AG04450 (cell line): ENCODE results near the gene HMCES. TPM values are rescaled to one million over a fixed set of nuclear protein-coding genes. Genes with fewer than 3 reads are reported as not detected.

Experiments
- CTCF ChIA-PET: fragments of 300-600, 350-600 bp; formaldehyde crosslinking; extraction: SDS; loops from one replicate; lab custom pipeline; 2022; ENCODE audit warnings: antibody characterized with exemption, inconsistent platforms; lab: Charles Lee
- POLR2A ChIA-PET: fragments of 350-600 bp; formaldehyde crosslinking; extraction: SDS; loops from one replicate; lab custom pipeline; 2021; ENCODE audit warnings: antibody characterized with exemption, inconsistent platforms; lab: Yijun Ruan, JAX
- DNase-seq: peaks from one replicate; pipeline ENCODE4 v3.0.0-alpha.2; 2011; ENCODE audit warnings: low read depth, low spot score
- H3K27ac ChIP-seq: one replicate; pipeline ENCODE4 v1.5.1; 2012; ENCODE audit warnings: low read depth, low read length, control low read depth
- H3K27me3 ChIP-seq: one replicate; pipeline ENCODE4 v1.6.0; 2012; ENCODE audit warnings: low read length; ENCODE audit not compliant: control insufficient read depth, insufficient read depth
- H3K4me3 ChIP-seq: 2 replicates; pipeline ENCODE4 v1.5.1; 2011; ENCODE audit warnings: mild to moderate bottlenecking, low read depth, low read length, control low read depth
- H3K9me3 ChIP-seq: 2 replicates; pipeline ENCODE4 v1.5.1; 2012; ENCODE audit warnings: low read length; ENCODE audit not compliant: control insufficient read depth, insufficient read depth
- polyA plus RNA-seq: library from polyadenylated mRNA; depleted of rRNA; stranded (reverse); fragments of >200 nt; gene quantifications from 2 replicates; pipeline ENCODE4 v1.2.3, GENCODE V29; 2011
- TF ChIP-seq, protein P1 (sequence below): IDR thresholded peaks from 2 replicates; pipeline ENCODE4 v1.5.1; 2011; ENCODE audit warnings: low read depth, low read length, control low read depth, inconsistent platforms

The HMCES gene
- polyA plus RNA-seq, 1 experiment, result 19.9 TPM

DNA sequence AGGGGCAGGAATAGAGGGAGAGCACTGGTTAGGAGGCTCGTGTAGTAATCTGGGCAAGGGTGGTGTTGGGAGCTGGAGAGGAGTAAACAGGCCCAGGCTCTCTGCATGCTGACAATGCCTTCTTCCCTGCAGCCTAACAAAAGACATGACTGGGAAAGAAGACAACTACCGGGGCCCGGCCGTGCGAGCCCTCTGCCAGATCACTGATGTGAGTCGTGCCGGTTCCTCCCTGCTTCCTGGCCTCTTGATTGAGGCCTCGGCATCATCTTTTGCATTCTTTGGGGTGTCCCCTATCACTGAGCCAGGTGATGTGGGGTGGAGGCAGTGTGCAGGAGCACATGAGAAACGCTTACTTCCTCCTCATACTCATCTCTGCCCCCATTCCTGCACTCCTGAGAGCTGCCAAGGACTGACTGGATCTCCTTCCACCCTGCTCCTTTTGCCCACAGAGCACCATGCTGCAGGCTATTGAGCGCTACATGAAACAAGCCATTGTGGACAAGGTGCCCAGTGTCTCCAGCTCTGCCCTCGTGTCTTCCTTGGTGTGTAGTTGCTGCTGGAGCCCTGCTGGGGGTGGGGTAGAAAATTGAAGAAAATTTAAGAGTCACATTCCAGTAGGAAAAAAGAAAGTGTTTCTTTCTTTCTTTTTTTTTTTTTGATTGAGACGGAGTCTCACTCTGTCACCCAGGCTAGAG is 24.0 kb upstream of the HMCES start:
- POLR2A ChIA-PET, result interaction anchor here (0.7 to 1.0 kb wide), 2 partner anchors 12 to 69 kb away, joined by 3 to 4 read pairs; no protein-coding TSS in a partner anchor

DNA sequence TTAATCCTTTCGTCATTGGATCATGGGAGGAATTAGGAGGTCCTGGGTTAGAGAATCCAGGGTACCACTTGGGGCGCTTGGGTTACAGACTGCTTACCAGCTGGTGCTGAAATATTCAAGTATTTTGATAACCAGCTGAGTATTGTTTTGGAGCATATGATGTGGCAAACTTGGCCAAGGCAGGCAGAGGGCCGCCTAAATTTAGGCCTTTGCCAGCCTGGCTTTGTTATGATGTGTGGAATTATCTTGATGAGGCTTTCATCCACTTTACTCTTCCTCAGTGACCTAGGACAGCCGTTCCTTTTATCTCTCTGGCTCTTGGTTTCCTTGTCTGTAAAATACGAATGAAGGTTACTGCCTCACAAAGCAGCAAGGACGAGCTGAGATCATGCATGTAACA is 22.4 kb upstream of the HMCES start:
- Histone ChIP-seq H3K9me3 (no peaks in the 10 kb centered on the region), H3K27ac (no peak overlapping the region), H3K4me3 (no peak overlapping the region), H3K27me3 (no peaks in the 10 kb centered on the region)
- CTCF ChIA-PET, result interaction anchor here (1.1 kb wide), 1 partner anchor 12 kb away, joined by 3 read pairs; no protein-coding TSS in a partner anchor
- POLR2A ChIA-PET, result no interaction called here
- TF ChIP-seq, protein P1, sequence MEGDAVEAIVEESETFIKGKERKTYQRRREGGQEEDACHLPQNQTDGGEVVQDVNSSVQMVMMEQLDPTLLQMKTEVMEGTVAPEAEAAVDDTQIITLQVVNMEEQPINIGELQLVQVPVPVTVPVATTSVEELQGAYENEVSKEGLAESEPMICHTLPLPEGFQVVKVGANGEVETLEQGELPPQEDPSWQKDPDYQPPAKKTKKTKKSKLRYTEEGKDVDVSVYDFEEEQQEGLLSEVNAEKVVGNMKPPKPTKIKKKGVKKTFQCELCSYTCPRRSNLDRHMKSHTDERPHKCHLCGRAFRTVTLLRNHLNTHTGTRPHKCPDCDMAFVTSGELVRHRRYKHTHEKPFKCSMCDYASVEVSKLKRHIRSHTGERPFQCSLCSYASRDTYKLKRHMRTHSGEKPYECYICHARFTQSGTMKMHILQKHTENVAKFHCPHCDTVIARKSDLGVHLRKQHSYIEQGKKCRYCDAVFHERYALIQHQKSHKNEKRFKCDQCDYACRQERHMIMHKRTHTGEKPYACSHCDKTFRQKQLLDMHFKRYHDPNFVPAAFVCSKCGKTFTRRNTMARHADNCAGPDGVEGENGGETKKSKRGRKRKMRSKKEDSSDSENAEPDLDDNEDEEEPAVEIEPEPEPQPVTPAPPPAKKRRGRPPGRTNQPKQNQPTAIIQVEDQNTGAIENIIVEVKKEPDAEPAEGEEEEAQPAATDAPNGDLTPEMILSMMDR, result no peak
- no peak for DNase-seq

More for the DNA sequence above, 24.0 kb upstream of the HMCES start:
- TF ChIP-seq, protein P1, result no peak
- Histone ChIP-seq H3K27ac (no peak overlapping the region), H3K27me3 (no peaks in the 10 kb centered on the region), H3K4me3 (no peak overlapping the region), H3K9me3 (no peaks in the 10 kb centered on the region; the same call in 1 of the 2 replicates)
- CTCF ChIA-PET, result interaction anchor here (2.9 kb wide), 1 partner anchor 284 kb away, joined by 13 read pairs; no protein-coding TSS in a partner anchor
- DNase-seq, result no peak

DNA sequence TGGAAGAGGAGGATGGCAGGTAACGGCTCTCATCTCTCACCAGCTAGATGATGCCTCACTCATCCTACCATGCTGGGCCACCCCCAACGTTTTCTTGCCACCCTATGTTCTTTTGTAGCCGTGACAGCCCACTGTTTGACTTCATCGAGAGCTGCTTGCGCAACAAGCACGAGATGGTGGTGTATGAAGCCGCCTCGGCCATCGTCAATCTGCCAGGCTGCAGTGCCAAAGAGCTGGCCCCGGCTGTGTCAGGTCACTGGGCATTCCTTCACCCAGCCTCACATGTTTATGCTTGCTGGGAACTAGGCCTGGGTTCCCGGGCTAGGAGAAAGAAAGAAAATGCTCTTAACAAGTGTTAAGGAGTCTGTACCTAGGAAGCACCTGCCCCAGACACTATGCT is 21.1 kb upstream of the HMCES start:
- DNase-seq, result no peak
- H3K9me3 ChIP-seq, result no peaks in the 10 kb centered on the region
- POLR2A ChIA-PET, result no interaction called here
- TF ChIP-seq, protein P1, result no peak
- CTCF ChIA-PET, result interaction anchor here (0.6 kb wide), 1 partner anchor 29 kb away, joined by 3 read pairs; no protein-coding TSS in a partner anchor
- no peaks in the 10 kb centered on the region for H3K27me3 ChIP-seq
- H3K4me3 ChIP-seq, result no peak overlapping the region
- H3K27ac ChIP-seq, result no peak overlapping the region

DNA sequence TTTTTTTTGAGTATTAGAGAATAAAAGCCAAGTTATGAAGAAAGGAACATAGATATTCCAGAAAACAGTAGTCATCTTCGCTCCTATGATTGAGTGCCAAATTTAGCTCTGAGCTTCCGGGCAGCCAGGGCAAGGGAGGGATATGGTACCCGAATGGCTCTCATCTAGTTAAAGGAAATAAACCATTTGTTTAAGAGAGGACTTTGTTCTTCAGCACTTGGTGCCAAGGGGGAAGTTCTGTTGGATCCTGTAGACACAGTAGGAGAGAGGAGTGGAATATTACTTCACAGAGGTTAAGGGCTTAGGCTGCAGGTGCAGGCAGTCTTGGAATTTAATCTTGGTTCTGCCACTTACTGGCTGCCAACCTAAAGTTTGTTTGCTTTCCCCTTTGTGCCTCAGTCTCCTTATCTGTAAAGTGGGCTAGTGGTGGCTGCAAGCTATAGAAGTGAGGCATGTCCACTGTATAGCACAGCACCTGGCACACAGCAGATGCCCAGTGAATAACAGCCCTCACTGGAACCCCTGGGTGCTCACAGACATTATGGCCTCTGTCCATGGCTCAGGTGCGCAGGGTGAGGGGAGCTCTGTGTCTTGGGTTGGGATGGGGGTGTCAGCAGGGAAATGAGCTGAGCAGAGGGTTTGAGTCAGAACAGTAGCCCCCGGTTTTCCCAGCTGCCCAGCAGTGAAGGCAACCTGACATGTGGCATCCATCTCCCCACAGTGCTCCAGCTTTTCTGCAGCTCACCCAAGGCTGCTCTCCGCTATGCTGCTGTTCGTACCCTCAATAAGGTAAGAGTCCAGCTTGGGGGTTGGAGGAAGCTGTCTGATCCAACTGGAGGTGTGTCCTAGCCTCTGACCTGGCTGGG is 18.8 kb upstream of the HMCES start:
- Histone ChIP-seq H3K4me3 (no peak overlapping the region), H3K27ac (no peak overlapping the region), H3K9me3 (no peaks in the 10 kb centered on the region), H3K27me3 (no peaks in the 10 kb centered on the region)
- POLR2A ChIA-PET, result interaction anchor here (0.7 kb wide), 1 partner anchor 46 kb away, joined by 7 read pairs; no protein-coding TSS in a partner anchor
- CTCF ChIA-PET, result interaction anchor here (0.6 to 1.1 kb wide), 2 partner anchors 13 to 110 kb away, joined by 3 read pairs; no protein-coding TSS in a partner anchor
- no peak for DNase-seq
- TF ChIP-seq, protein P1, result no peak
